ENCODE measurements around the gene AUTS2.

The AUTS2 gene

DNA sequence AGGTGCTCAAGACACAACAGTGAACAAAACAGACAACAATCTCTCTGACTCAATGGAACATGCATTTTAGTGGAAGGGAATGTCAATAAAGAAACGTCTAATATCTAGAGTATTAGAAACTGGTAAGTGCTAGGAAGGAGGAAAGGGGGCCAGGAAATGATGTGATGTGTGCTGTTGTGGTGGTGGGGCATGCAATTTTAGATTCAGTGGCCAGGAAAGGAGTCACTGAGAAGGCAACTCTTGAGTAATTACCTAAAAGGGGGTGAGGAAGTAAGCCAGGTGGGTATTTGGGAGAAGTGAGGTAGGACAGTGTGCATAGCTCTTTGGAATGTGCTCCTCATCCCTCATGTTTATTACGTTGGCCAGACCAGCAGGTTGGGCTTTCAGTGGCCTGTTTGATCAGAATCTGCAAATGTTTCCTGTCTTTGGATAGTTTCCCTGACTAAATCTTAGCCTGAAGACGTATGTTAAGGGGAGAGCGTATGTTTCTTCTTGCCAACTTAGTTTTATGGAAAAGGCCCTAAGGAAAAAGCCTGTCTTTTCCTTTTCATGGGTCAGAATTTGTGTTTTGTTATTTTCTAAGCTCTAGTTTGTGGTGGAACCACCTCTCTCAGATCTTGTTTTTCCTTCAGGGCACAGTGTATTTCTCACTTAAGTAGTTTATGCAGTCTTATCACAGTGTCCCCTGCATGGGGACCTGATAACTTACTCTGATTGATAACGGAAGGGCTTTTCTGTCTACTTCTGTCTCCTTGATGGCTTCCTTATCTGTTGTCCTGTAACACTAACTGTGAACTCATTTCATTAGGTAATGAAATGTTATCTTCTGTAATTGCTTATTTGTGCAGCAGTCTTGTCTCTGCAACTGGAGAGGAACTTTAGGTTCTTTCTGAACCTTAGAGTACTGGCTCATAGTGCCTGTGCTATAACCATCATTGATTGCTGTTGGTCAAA, 203.7 kb downstream of the AUTS2 start:
- no peak for DNase-seq (ENCODE audit: insufficient read length)
- peak; percentile 80 for FAIRE-seq
- no peak for TF ChIP-seq POLR2AphosphoS5 (IDR thresholded peaks at IDR 0.05; ENCODE audit: low read depth, low read length)
- no peak for TF ChIP-seq TAF1 (IDR thresholded peaks at IDR 0.05; ENCODE audit: borderline replicate concordance, low read depth, low read length)

DNA sequence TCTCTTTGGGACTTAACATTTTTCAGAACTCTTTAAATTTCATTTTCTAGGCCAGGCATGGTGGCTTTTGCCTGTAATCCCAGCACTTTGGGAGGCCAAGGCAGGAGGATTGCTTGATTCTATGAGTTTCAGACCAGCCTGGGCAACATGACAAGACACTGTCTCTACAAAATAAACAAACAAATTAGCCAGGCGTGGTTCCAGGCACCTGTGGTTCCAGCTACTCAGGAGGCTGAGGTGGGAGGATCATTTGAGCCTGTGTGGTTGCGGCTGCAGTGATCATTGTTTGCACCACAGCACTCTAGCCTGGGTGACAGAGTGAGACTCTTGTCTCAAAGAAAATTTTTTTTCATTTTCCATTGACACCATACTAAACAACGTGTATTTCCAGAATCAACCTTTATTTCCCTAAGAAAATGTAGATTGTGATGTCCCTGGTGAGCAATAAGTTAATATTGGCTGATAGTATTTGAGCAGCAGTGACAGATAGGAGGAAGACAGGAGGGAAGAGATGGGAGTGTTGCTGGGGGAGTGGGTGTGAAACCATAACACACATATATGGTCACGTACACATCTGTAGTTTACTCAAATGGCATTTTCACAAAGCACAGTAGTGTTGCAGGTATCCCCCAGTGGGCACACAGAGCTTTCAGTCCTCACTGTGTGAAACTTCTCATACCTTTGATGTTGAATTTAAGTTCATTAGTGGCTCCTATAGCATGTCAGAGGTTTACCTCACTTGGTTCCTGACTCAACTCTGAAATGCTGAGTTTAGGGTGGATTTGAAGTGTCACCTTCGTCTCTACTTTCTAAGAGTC, 205.6 kb downstream of the AUTS2 start:
- DNase-seq (ENCODE audit: insufficient read length) (no peak), FAIRE-seq (peak; percentile 96)
- TF ChIP-seq POLR2AphosphoS5 (IDR thresholded peaks at IDR 0.05; ENCODE audit: low read depth, low read length) (peak; percentile 17; the same call in 1 of the 2 replicates), POLR2A (IDR thresholded peaks at IDR 0.05; ENCODE audit: low read depth, low read length) (no peak)

DNA sequence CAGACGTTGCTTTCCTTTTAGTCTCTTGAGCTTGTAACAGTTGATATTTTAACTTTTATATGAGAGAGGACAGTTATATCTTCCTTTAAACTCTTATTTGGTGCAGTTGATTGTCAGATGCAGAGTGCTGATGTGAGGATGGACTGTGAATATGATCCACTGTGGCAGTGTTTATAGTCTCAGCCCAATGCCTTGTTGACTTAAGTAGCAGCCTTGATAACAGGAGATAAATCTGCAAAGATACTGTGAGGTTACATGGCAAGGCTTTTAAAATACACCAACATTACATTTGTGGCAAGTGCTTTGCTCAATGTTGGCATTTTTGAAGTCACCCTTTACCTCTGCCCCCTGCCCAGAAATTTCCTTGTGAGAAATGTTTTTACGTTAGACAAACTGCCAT, 206.7 kb downstream of the AUTS2 start:
- no peak for DNase-seq (ENCODE audit: insufficient read length)
- TF ChIP-seq POLR2A (IDR thresholded peaks at IDR 0.05; ENCODE audit: low read depth, low read length), result no peak
- TF ChIP-seq TAF1 (IDR thresholded peaks at IDR 0.05; ENCODE audit: borderline replicate concordance, low read depth, low read length), result no peak
- no peak for TF ChIP-seq POLR2AphosphoS5 (IDR thresholded peaks at IDR 0.05; ENCODE audit: low read depth, low read length)
- FAIRE-seq, result peak; percentile 76

DNA sequence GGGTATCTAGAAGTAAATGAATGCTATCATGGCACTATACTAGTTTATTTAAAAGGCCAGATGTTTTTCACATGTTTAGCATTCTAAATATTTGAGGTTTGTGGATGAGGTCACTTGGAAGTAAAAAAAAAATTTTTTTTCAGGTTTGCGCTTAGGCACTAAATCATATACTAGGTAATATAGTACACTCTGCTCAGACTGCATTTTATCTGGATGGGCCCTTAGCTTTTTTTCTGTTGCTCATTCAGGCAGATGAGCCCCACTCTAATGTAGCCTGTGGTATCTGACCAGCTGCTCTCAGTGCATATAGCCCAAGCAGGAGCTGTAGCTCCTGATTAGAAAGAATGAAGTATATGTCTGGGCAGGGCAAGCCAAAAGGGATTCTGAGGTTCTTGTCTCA, 210.1 kb downstream of the AUTS2 start:
- DNase-seq (ENCODE audit: insufficient read length) (no peak), FAIRE-seq (no peak)
- TF ChIP-seq TAF1 (IDR thresholded peaks at IDR 0.05; ENCODE audit: borderline replicate concordance, low read depth, low read length) (no peak), POLR2A (IDR thresholded peaks at IDR 0.05; ENCODE audit: low read depth, low read length) (no peak), POLR2AphosphoS5 (IDR thresholded peaks at IDR 0.05; ENCODE audit: low read depth, low read length) (no peak)

DNA sequence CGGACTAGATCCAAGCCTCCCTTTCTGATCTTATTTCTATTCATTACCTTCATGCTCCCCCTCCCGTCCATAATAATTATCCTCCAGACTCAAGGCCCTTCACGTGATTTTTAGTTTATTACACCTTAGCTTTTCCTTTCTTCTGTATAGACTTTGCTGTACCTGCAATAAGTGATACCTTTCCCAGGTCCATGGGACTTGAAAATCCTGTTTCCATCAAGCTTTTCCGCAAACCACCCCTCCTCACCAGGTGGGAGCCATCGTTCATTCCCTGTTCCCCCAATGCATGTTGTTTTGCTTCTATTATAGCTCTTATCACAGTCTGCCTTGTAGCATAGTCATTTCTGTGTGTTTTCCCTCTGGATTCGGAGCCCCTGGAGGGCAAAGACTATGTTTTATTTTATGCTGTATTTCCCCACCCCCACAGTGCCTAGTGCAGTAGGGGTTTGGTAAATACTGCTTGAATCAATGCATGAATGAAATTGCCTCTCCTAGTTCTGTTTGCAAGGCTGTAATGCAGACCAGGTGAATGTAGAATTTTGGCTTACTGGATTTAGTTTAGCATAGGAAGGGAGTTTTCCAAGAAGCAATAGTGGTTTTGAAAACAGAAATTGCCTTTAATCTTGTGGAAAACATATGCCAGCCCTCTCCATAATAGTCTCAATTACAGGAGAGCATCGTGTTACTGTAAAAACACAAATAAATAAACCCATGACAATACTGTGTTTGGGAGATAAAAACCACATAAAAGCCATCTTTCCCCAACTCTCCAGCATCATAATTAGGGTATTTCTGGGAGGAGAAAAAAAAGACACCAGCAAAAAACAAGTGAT, 213.4 kb downstream of the AUTS2 start:
- DNase-seq (ENCODE audit: insufficient read length), result no peak
- FAIRE-seq, result no peak
- TF ChIP-seq POLR2A (IDR thresholded peaks at IDR 0.05; ENCODE audit: low read depth, low read length), result no peak
- no peak for TF ChIP-seq POLR2AphosphoS5 (IDR thresholded peaks at IDR 0.05; ENCODE audit: low read depth, low read length)
- TF ChIP-seq TAF1 (IDR thresholded peaks at IDR 0.05; ENCODE audit: borderline replicate concordance, low read depth, low read length), result no peak

DNA sequence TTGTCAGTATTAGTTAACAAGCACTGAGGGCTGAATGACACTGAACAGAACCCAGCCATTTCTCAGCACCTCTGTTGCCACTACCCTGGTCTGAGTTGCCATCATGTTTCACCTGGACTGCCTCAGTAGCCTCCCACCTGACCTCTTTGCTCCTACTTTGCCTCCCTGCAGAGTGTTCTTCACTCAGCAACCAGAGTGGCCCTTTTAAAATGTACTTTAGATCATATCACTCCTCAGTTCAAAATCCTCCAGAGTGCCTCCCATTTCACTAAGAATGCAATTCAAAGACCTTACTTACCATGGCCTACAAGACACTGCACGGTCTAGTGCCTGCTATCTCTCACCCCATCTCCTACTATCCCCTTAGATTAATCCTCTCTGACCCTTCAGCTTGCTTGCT, 214.5 kb downstream of the AUTS2 start:
- TF ChIP-seq POLR2AphosphoS5 (IDR thresholded peaks at IDR 0.05; ENCODE audit: low read depth, low read length) (no peak), POLR2A (IDR thresholded peaks at IDR 0.05; ENCODE audit: low read depth, low read length) (no peak), TAF1 (IDR thresholded peaks at IDR 0.05; ENCODE audit: borderline replicate concordance, low read depth, low read length) (no peak)
- FAIRE-seq, result no peak
- DNase-seq (ENCODE audit: insufficient read length), result no peak

DNA sequence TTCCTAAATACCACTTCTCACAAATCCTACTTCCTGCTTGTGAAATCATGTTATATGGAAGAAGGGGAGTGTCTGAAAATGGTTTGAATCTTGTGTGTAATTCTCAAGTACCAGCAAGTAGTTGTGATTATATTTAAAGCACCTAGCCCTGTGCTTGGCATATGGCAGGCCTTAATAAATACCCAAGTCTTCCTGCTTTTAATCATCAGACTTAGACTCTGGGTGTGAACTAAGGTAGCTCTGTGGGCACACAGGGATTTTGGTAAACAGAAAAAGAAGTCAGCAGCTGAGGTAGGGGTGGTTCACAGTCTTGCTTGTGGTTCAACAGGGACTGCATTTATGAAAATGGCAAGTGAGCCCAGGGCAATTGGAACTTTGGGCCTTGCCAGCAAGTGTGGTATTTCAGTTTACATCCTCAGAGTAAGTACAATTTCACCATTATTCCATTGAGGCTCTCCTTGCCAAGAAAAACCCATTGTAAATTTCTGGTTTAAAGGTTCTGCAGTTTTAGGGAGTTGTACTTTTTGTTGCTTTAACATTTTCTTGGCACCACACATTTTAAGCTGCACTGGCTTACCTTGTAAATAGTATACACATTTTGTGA, 215.5 kb downstream of the AUTS2 start:
- DNase-seq (ENCODE audit: insufficient read length) (no peak), FAIRE-seq (no peak)
- TF ChIP-seq POLR2A (IDR thresholded peaks at IDR 0.05; ENCODE audit: low read depth, low read length) (no peak), POLR2AphosphoS5 (IDR thresholded peaks at IDR 0.05; ENCODE audit: low read depth, low read length) (no peak), TAF1 (IDR thresholded peaks at IDR 0.05; ENCODE audit: borderline replicate concordance, low read depth, low read length) (no peak)

DNA sequence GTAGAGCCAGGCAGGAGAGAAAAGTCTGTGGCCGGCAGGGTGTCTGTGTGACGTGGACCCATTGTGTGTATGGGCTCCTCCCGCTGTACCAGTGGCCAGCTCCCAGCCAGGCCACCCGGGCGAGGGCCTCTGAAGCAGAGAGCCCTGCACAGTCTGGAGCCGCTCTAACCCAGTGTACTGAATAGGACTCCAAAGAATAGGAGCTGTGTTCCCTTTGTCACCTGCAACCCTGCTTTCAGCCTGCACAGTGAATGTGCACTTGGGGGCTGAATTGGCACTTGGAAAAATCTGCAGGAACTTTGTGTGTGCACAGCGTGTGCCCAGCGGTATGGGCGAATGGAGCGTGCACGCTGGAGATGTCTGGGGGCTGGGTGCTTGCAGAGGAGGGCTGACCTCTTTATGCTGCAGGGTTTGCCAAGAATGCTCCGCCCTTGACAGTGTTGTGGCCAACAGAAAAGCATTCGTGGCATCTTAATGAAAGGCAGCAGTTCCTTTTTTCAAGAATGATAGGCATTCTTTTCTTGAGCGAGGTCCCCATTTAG, 216.2 kb downstream of the AUTS2 start:
- DNase-seq (ENCODE audit: insufficient read length), result no peak
- TF ChIP-seq POLR2A (IDR thresholded peaks at IDR 0.05; ENCODE audit: low read depth, low read length), result no peak
- no peak for TF ChIP-seq POLR2AphosphoS5 (IDR thresholded peaks at IDR 0.05; ENCODE audit: low read depth, low read length)
- TF ChIP-seq TAF1 (IDR thresholded peaks at IDR 0.05; ENCODE audit: borderline replicate concordance, low read depth, low read length), result no peak
- no peak for FAIRE-seq

DNA sequence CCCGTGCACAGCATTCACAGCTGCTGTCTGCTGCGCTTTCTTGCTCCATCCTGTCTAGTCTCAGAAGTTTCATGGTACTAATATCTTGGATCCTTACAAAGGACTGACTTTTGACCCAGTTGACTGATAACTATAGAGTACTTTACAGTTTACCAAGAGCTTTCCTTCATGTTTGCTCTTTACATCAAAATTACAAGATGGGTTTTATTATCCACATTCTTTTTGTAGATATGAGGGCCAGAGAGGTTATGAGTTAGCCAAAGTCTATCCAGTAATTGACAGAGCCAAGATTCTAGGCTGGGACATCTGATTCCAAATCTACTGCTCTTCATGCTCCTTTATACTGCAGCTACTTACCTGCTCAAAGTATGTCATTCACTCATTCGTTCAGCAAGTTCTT, 218.2 kb downstream of the AUTS2 start:
- DNase-seq (ENCODE audit: insufficient read length) (no peak), FAIRE-seq (no peak)
- TF ChIP-seq TAF1 (IDR thresholded peaks at IDR 0.05; ENCODE audit: borderline replicate concordance, low read depth, low read length), result no peak
- no peak for TF ChIP-seq POLR2AphosphoS5 (IDR thresholded peaks at IDR 0.05; ENCODE audit: low read depth, low read length)
- no peak for TF ChIP-seq POLR2A (IDR thresholded peaks at IDR 0.05; ENCODE audit: low read depth, low read length)

DNA sequence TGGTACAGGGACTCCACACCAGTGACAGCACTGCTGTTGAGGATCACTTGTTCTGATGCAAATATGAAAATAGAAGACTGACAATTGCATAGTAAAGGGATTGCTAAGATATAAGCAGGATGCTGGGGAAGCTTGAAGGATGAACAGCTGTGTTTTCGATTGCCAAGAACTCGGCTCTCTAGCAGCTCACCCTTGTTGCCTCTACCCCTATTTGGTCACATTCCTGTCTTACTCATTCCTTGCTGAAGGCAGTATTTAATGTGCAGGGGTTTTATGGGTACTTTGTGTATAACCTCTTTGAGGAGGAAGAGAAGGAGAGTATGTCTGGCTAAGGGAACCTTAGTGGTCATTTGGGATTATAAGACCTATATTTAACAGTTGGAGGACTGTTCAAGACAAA, 218.8 kb downstream of the AUTS2 start:
- no peak for FAIRE-seq
- DNase-seq (ENCODE audit: insufficient read length), result no peak
- TF ChIP-seq POLR2AphosphoS5 (IDR thresholded peaks at IDR 0.05; ENCODE audit: low read depth, low read length) (no peak), TAF1 (IDR thresholded peaks at IDR 0.05; ENCODE audit: borderline replicate concordance, low read depth, low read length) (no peak), POLR2A (IDR thresholded peaks at IDR 0.05; ENCODE audit: low read depth, low read length) (no peak)
